Globus pallidus (tissue), 1 donor: Measurements from ENCODE around the gene C1QTNF2.

Experiments used
- DNase-seq: peaks from one replicate; pipeline ENCODE4 v3.0.0-alpha.2; 2015; ENCODE audit warnings: low spot score

Gene C1QTNF2

GRCh38 chr5:160303690-160304089 lies 66.7 kb downstream of the C1QTNF2 start:
- no peak for DNase-seq

GRCh38 chr5:160298189-160298588 lies 72.2 kb downstream of the C1QTNF2 start:
- no peak for DNase-seq

GRCh38 chr5:160297776-160298175 lies 72.7 kb downstream of the C1QTNF2 start:
- no peak for DNase-seq
